ENCODE data around the gene PHF21B.
"Not testable (repeated sequence)": the region's sequence is repeated elsewhere in the genome, so short reads cannot be mapped to it uniquely, and the experiment has no call there.

PHF21B gene

DNA sequence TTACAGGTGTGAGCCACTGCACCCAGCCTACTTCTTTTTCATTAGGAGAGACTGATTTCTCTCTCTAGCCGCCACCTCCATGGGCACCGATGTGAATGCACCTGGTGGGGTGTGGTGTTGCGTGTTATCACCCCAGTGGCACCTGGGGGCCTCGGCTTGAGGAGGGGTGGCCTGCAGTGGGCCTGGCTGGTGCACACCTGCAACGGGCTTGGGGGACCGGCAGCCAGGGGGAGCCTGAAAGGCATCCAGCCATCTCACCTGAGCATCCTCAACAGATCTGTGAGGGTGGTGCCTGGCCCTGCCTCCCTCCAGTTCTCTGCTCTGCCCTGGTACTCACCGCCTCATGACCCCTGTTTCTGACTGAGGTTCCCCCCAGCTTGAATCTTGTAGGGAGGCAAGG is 148.6 kb downstream of the PHF21B start:
- no peak overlapping the region for H2BK12ac ChIP-seq (ENCODE audit: low read length in 2 of 2)
- H4K91ac ChIP-seq (ENCODE audit: low read length): no peak overlapping the region
- H3K18ac ChIP-seq (ENCODE audit: low read depth in 1 of 2, low read length in 2 of 2): no peak overlapping the region
- no peak overlapping the region for H2BK15ac ChIP-seq (ENCODE audit: low read depth, poor library complexity, severe bottlenecking)
- H3K4me3 ChIP-seq (ENCODE audit: insufficient read depth in 1 of 2, low read depth in 1 of 2, low read length in 2 of 2): no peak overlapping the region
- no peak overlapping the region for H3K4me2 ChIP-seq (ENCODE audit: low read length, poor library complexity, severe bottlenecking)
- DNase-seq: no peak
- no peak overlapping the region for H3K14ac ChIP-seq (ENCODE audit: low read length in 2 of 2)
- H2AFZ ChIP-seq (ENCODE audit: low read depth, low read length): no peak overlapping the region
- no peaks in the 10 kb centered on the region for H3K4me1 ChIP-seq (ENCODE audit: control insufficient read depth, insufficient read depth, low read depth, low read length)
- H3K4ac ChIP-seq (ENCODE audit: low read depth in 1 of 2, low read length in 2 of 2): no peak overlapping the region
- no peaks in the 10 kb centered on the region for H3K9me3 ChIP-seq (ENCODE audit: control insufficient read depth, low read length)
- no peak overlapping the region for H3K27ac ChIP-seq (ENCODE audit: low read length, poor library complexity, severe bottlenecking)
- no peaks in the 10 kb centered on the region for H3K79me1 ChIP-seq (replicated peaks; ENCODE audit: low read length, poor library complexity, severe bottlenecking)
- H3K27me3 ChIP-seq (ENCODE audit: control insufficient read depth in 1 of 2, insufficient read depth in 1 of 2, low read length in 2 of 2): peaks cover 0 to 6% of the 10 kb centered on the region in 2 experiments
- 82% methylated on average over 7 of the region's 7 CpGs for WGBS
- H4K8ac ChIP-seq (ENCODE audit: low read length): no peak overlapping the region
- no peak overlapping the region for H3K23ac ChIP-seq (ENCODE audit: low read length in 2 of 2)
- H2AK5ac ChIP-seq (ENCODE audit: low read length, severe bottlenecking): no peak overlapping the region
- H3K9ac ChIP-seq (ENCODE audit: low read length): no peak overlapping the region
- H3K36me3 ChIP-seq (ENCODE audit: control insufficient read depth in 1 of 2, insufficient read depth in 2 of 2, low read depth in 1 of 2, low read length in 2 of 2): no peaks in the 10 kb centered on the region
- no peak overlapping the region for H2BK120ac ChIP-seq (ENCODE audit: low read depth, low read length)
- no peak overlapping the region for H2BK5ac ChIP-seq (ENCODE audit: low read depth, low read length, poor library complexity, severe bottlenecking)

DNA sequence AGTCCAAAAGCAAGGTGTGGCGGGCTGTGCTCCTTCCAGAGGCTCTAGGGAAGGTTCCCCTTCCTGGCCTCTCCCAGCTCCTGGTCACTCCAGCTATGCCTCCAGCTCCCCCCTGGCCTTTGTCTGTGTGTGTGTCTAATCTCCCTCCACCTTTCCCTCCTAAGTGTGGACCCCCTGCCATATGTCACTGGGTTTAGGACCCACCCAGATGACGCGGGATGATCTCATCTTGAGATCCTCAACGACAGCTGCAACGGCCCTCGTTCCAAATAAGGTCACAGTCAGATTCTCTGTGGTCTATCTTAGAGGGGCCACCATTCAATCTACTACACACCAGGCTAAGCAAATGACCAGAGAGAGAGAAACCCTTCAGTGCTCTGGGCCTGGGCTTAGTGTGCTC is 149.5 kb downstream of the PHF21B start:
- H2BK120ac ChIP-seq (ENCODE audit: low read depth, low read length): no peak overlapping the region
- H3K79me1 ChIP-seq (replicated peaks; ENCODE audit: low read length, poor library complexity, severe bottlenecking): no peaks in the 10 kb centered on the region
- H3K27ac ChIP-seq (ENCODE audit: low read length, poor library complexity, severe bottlenecking): no peak overlapping the region
- no peak for DNase-seq
- H3K4ac ChIP-seq (ENCODE audit: low read depth in 1 of 2, low read length in 2 of 2): no peak overlapping the region
- no peak overlapping the region for H2BK12ac ChIP-seq (ENCODE audit: low read length in 2 of 2)
- no peak overlapping the region for H3K14ac ChIP-seq (ENCODE audit: low read length in 2 of 2)
- H2BK15ac ChIP-seq (ENCODE audit: low read depth, poor library complexity, severe bottlenecking): no peak overlapping the region
- no peak overlapping the region for H3K4me2 ChIP-seq (ENCODE audit: low read length, poor library complexity, severe bottlenecking)
- no peak overlapping the region for H3K18ac ChIP-seq (ENCODE audit: low read depth in 1 of 2, low read length in 2 of 2)
- peaks cover 0 to 6% of the 10 kb centered on the region in 2 experiments for H3K27me3 ChIP-seq (ENCODE audit: control insufficient read depth in 1 of 2, insufficient read depth in 1 of 2, low read length in 2 of 2)
- no peaks in the 10 kb centered on the region for H3K9me3 ChIP-seq (ENCODE audit: control insufficient read depth, low read length)
- no peak overlapping the region for H2AK5ac ChIP-seq (ENCODE audit: low read length, severe bottlenecking)
- no peak overlapping the region for H4K8ac ChIP-seq (ENCODE audit: low read length)
- H3K9ac ChIP-seq (ENCODE audit: low read length): no peak overlapping the region
- H3K4me1 ChIP-seq (ENCODE audit: control insufficient read depth, insufficient read depth, low read depth, low read length): no peaks in the 10 kb centered on the region
- no peak overlapping the region for H2BK5ac ChIP-seq (ENCODE audit: low read depth, low read length, poor library complexity, severe bottlenecking)
- no peak overlapping the region for H4K91ac ChIP-seq (ENCODE audit: low read length)
- H3K36me3 ChIP-seq (ENCODE audit: control insufficient read depth in 1 of 2, insufficient read depth in 2 of 2, low read depth in 1 of 2, low read length in 2 of 2): no peaks in the 10 kb centered on the region
- WGBS: 74% methylated on average over 6 of the region's 6 CpGs
- H2AFZ ChIP-seq (ENCODE audit: low read depth, low read length): no peak overlapping the region
- H3K23ac ChIP-seq (ENCODE audit: low read length in 2 of 2): no peak overlapping the region
- H3K4me3 ChIP-seq (ENCODE audit: insufficient read depth in 1 of 2, low read depth in 1 of 2, low read length in 2 of 2): no peak overlapping the region

DNA sequence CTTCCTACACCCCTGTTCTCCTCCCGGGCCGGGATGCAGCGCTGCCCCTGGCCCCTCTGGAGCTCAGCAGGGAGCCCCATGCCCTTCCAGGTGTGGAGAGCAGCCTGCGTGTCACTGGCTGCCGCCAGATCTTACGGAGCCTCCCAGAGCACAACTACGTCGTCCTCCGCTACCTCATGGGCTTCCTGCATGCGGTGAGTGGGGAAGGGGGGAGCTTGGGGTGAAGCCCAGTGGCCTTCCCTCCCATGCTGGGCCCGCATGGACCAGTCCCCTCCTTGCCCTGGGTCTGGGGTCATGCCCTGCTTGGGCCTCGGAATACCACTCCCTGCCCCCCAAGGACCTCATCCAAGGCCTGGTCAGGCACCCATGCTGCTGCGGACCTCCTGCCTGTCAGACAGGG is 150.2 kb downstream of the PHF21B start:
- WGBS: 89% methylated on average over 13 of the region's 13 CpGs
- no peak overlapping the region for H3K9ac ChIP-seq (ENCODE audit: low read length)
- no peak overlapping the region for H3K18ac ChIP-seq (ENCODE audit: low read depth in 1 of 2, low read length in 2 of 2)
- H3K79me1 ChIP-seq (replicated peaks; ENCODE audit: low read length, poor library complexity, severe bottlenecking): no peaks in the 10 kb centered on the region
- no peak overlapping the region for H4K8ac ChIP-seq (ENCODE audit: low read length)
- no peaks in the 10 kb centered on the region for H3K4me1 ChIP-seq (ENCODE audit: control insufficient read depth, insufficient read depth, low read depth, low read length)
- no peak overlapping the region for H2BK120ac ChIP-seq (ENCODE audit: low read depth, low read length)
- no peak overlapping the region for H4K91ac ChIP-seq (ENCODE audit: low read length)
- H3K9me3 ChIP-seq (ENCODE audit: control insufficient read depth, low read length): no peaks in the 10 kb centered on the region
- H3K23ac ChIP-seq (ENCODE audit: low read length in 2 of 2): no peak overlapping the region
- no peak overlapping the region for H3K4ac ChIP-seq (ENCODE audit: low read depth in 1 of 2, low read length in 2 of 2)
- no peak overlapping the region for H3K4me3 ChIP-seq (ENCODE audit: insufficient read depth in 1 of 2, low read depth in 1 of 2, low read length in 2 of 2)
- no peak overlapping the region for H2AK5ac ChIP-seq (ENCODE audit: low read length, severe bottlenecking)
- no peak for DNase-seq
- H3K36me3 ChIP-seq (ENCODE audit: control insufficient read depth in 1 of 2, insufficient read depth in 2 of 2, low read depth in 1 of 2, low read length in 2 of 2): no peaks in the 10 kb centered on the region
- no peak overlapping the region for H2BK5ac ChIP-seq (ENCODE audit: low read depth, low read length, poor library complexity, severe bottlenecking)
- H3K14ac ChIP-seq (ENCODE audit: low read length in 2 of 2): no peak overlapping the region
- H2BK12ac ChIP-seq (ENCODE audit: low read length in 2 of 2): no peak overlapping the region
- no peak overlapping the region for H3K4me2 ChIP-seq (ENCODE audit: low read length, poor library complexity, severe bottlenecking)
- H3K27me3 ChIP-seq (ENCODE audit: control insufficient read depth in 1 of 2, insufficient read depth in 1 of 2, low read length in 2 of 2): peaks cover 0 to 6% of the 10 kb centered on the region in 2 experiments
- H2AFZ ChIP-seq (ENCODE audit: low read depth, low read length): no peak overlapping the region
- no peak overlapping the region for H3K27ac ChIP-seq (ENCODE audit: low read length, poor library complexity, severe bottlenecking)
- H2BK15ac ChIP-seq (ENCODE audit: low read depth, poor library complexity, severe bottlenecking): no peak overlapping the region

- not testable (repeated sequence) for H2BK5ac ChIP-seq (ENCODE audit: low read depth, low read length, poor library complexity, severe bottlenecking); H3K23ac ChIP-seq (ENCODE audit: low read length in 2 of 2); H3K4me3 ChIP-seq (ENCODE audit: insufficient read depth in 1 of 2, low read depth in 1 of 2, low read length in 2 of 2); H3K79me1 ChIP-seq (replicated peaks; ENCODE audit: low read length, poor library complexity, severe bottlenecking); H4K91ac ChIP-seq (ENCODE audit: low read length); H3K9me3 ChIP-seq (ENCODE audit: control insufficient read depth, low read length); H3K4me1 ChIP-seq (ENCODE audit: control insufficient read depth, insufficient read depth, low read depth, low read length); H2BK120ac ChIP-seq (ENCODE audit: low read depth, low read length); DNase-seq; H2AK5ac ChIP-seq (ENCODE audit: low read length, severe bottlenecking); H2BK15ac ChIP-seq (ENCODE audit: low read depth, poor library complexity, severe bottlenecking); H2BK12ac ChIP-seq (ENCODE audit: low read length in 2 of 2); H3K18ac ChIP-seq (ENCODE audit: low read depth in 1 of 2, low read length in 2 of 2); H2AFZ ChIP-seq (ENCODE audit: low read depth, low read length); H3K4me2 ChIP-seq (ENCODE audit: low read length, poor library complexity, severe bottlenecking); H3K27me3 ChIP-seq (ENCODE audit: control insufficient read depth in 1 of 2, insufficient read depth in 1 of 2, low read length in 2 of 2); H3K4ac ChIP-seq (ENCODE audit: low read depth in 1 of 2, low read length in 2 of 2); H3K14ac ChIP-seq (ENCODE audit: low read length in 2 of 2); H4K8ac ChIP-seq (ENCODE audit: low read length); H3K36me3 ChIP-seq (ENCODE audit: control insufficient read depth in 1 of 2, insufficient read depth in 2 of 2, low read depth in 1 of 2, low read length in 2 of 2); H3K27ac ChIP-seq (ENCODE audit: low read length, poor library complexity, severe bottlenecking); H3K9ac ChIP-seq (ENCODE audit: low read length)
- 77% methylated on average over 7 of the region's 7 CpGs for WGBS
Measured at GRCh38 chr22:44858819-44859218, 151.0 kb downstream of the PHF21B start.

All from mesenchymal stem cell (in vitro differentiated cells and primary cell).